Retinal pigment epithelial cell (primary cell): ENCODE data around the gene DNAH10.
"Not testable (repeated sequence)": the region's sequence is repeated elsewhere in the genome, so short reads cannot be mapped to it uniquely, and the experiment has no call there.

Experiments
- DNase-seq: peaks from one replicate; pipeline ENCODE4 v3.0.0-alpha.2; 2010; ENCODE audit warnings: low read depth
- H3K4me3 ChIP-seq: 2 replicates; pipeline ENCODE4 v1.5.1; 2011; ENCODE audit warnings: mild to moderate bottlenecking, low read length, control low read depth, moderate library complexity
- CTCF ChIP-seq: conservative IDR thresholded peaks from 2 replicates; pipeline ENCODE4 v1.5.1; 2011; ENCODE audit warnings: low read depth, low read length, control low read depth, inconsistent platforms

Gene DNAH10

GRCh38 chr12:123946152-123946515, 184.0 kb downstream of the DNAH10 start:
- TF ChIP-seq CTCF, result no peak
- H3K4me3 ChIP-seq, result no peak overlapping the region
- no peak for DNase-seq

GRCh38 chr12:123946516-123947505, 184.7 kb downstream of the DNAH10 start:
- not testable (repeated sequence) for DNase-seq, H3K4me3 ChIP-seq

GRCh38 chr12:123947531-123947930, 185.4 kb downstream of the DNAH10 start:
- H3K4me3 ChIP-seq, DNase-seq: not testable (repeated sequence)

GRCh38 chr12:123948401-123948795, 186.3 kb downstream of the DNAH10 start:
- H3K4me3 ChIP-seq, result no peak overlapping the region
- TF ChIP-seq CTCF, result no peak
- no peak for DNase-seq

GRCh38 chr12:123948796-123949769, 187.0 kb downstream of the DNAH10 start:
- DNase-seq, result no peak
- no peak overlapping the region for H3K4me3 ChIP-seq
- no peak for TF ChIP-seq CTCF

- no peak for DNase-seq
- H3K4me3 ChIP-seq, result no peak overlapping the region
- TF ChIP-seq CTCF, result no peak
These were observed 187.7 kb downstream of the DNAH10 start for GRCh38 chr12:123949770-123950165.

- no peak for TF ChIP-seq CTCF
- DNase-seq, result no peak
- H3K4me3 ChIP-seq, result no peak overlapping the region
These were observed 188.6 kb downstream of the DNAH10 start for GRCh38 chr12:123950476-123951349.
